RWPE1 (cell line): Measurements from ENCODE around the gene SPINK2.

Experiments
- CTCF ChIA-PET: fragments of 350-600 bp; sonication (Branson Sonifier 250); formaldehyde crosslinking; extraction: SDS; loops from one replicate; lab custom pipeline; 2021; lab: Yijun Ruan, JAX
- POLR2A ChIA-PET: fragments of 400-600 bp; formaldehyde crosslinking; extraction: SDS; loops from one replicate; lab custom pipeline; 2020; ENCODE audit warnings: antibody characterized with exemption; ENCODE audit not compliant: low non-redundant PET; lab: Yijun Ruan, JAX
- DNase-seq: peaks from one replicate; pipeline ENCODE4 v3.0.0; 2012; ENCODE audit warnings: low spot score
- H3K27ac ChIP-seq: fragments of 450-650 bp; 2 replicates; pipeline ENCODE4 v1.5.1; 2017
- CTCF ChIP-seq: fragments of 450-650 bp; conservative IDR thresholded peaks from 2 replicates; pipeline ENCODE4 v1.5.1; 2017; ENCODE audit warnings: low read depth, mild to moderate bottlenecking

The SPINK2 gene

GRCh38 chr4:56828784-56829535, 7.5 kb upstream of the SPINK2 start:
- ChIA-PET CTCF (interaction anchor here (0.6 kb wide), 1 partner anchor 284 kb away, joined by 3 read pairs; no protein-coding TSS in a partner anchor), POLR2A (no interaction called here)
- no peak overlapping the region for H3K27ac ChIP-seq
- no peak for DNase-seq
- TF ChIP-seq CTCF: no peak

GRCh38 chr4:56823933-56824600, 2.6 kb upstream of the SPINK2 start:
- no peak for DNase-seq
- H3K27ac ChIP-seq: no peak overlapping the region
- CTCF ChIA-PET: interaction anchor here (1.4 kb wide), 1 partner anchor 13 kb away, joined by 4 read pairs; no protein-coding TSS in a partner anchor
- POLR2A ChIA-PET: no interaction called here
- TF ChIP-seq CTCF: no peak

- TF ChIP-seq CTCF: no peak
- POLR2A ChIA-PET: no interaction called here
- H3K27ac ChIP-seq: no peak overlapping the region
- CTCF ChIA-PET: no interaction called here
- DNase-seq: no peak
These were observed 2.7 kb downstream of the SPINK2 start for GRCh38 chr4:56818797-56819196.

- CTCF ChIA-PET: no interaction called here
- DNase-seq: no peak
- TF ChIP-seq CTCF: no peak
- no peak overlapping the region for H3K27ac ChIP-seq
- POLR2A ChIA-PET: no interaction called here
These were observed 3.5 kb downstream of the SPINK2 start for GRCh38 chr4:56817840-56818491.

- CTCF ChIA-PET: no interaction called here
- TF ChIP-seq CTCF: no peak
- POLR2A ChIA-PET: no interaction called here
These were observed 14.8 kb downstream of the SPINK2 start for GRCh38 chr4:56806666-56807065.

GRCh38 chr4:56804551-56804950, 16.9 kb downstream of the SPINK2 start:
- no peak overlapping the region; the same call in 1 of the 2 replicates for H3K27ac ChIP-seq
- ChIA-PET CTCF (interaction anchor here (0.6 kb wide), 1 partner anchor 379 kb away, joined by 3 read pairs; no protein-coding TSS in a partner anchor), POLR2A (no interaction called here)
- no peak for DNase-seq
- TF ChIP-seq CTCF: no peak

More at GRCh38 chr4:56806666-56807065, 14.8 kb downstream of the SPINK2 start:
- H3K27ac ChIP-seq: no peak overlapping the region
- no peak for DNase-seq
